T-helper 1 cell (primary cell): ENCODE measurements around the gene TRABD2B.

Experiments used
- DNase-seq, 5 donors: peaks; one replicate each; pipeline ENCODE4 v3.0.0-alpha.2; 2012 to 2020

The TRABD2B gene

DNA sequence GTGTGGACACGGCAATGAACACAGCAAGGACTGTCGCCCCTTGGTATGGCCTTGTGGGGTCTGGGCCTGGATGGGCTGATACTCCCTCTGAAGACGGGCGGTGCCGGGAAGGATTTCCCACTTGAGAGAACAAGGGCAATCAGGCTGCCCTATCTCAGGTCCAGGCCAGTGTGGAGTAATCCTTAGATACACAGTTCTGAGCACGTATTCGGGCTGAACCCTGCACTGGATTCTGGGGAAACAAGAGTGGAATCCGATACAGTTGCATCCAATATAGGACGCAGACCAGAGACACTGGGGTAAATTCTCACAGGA, 177.7 kb downstream of the TRABD2B start:
- no peak for DNase-seq

DNA sequence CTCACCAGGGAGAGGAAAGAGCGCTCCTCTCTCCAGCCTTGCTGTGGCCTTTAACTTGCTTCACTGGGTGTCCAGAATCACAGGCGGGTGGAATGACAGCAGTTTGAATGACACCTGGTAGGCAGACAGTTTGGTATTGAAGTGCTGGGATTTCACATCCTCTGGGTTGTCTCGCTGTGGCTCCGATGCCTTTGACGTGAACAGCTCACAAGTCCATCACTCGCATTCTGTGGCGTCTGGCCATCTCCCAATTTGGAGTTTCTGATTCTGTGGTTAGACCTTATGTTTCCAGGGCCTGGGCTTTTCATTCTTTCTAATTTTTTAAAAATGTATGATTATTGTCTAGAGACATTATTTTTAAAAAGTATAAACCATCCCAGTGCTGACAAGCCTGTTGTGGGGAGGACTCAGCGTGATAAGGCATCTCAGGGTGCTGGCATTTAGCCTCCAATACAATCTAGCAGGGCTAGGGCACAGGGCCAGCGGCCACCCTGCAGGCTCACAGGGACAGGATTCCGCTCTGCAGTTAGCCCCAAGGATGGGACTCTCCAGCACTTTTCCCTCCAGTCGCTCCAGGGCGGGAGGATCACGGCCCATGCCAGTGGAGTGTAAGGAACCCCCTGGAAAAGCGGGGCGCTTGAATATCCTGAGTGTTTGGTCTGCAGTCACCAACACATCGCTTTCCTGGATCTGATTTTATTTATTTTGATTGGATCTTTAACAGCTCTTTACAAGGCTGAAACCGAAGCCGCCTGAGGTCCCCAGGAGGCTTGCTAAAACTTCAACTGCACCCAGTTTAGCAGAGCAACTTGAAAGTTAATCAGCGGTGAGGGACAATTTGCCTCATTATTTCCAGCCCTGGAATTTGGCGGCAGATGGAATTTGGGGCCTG, 178.3 kb downstream of the TRABD2B start:
- DNase-seq = no peak

DNA sequence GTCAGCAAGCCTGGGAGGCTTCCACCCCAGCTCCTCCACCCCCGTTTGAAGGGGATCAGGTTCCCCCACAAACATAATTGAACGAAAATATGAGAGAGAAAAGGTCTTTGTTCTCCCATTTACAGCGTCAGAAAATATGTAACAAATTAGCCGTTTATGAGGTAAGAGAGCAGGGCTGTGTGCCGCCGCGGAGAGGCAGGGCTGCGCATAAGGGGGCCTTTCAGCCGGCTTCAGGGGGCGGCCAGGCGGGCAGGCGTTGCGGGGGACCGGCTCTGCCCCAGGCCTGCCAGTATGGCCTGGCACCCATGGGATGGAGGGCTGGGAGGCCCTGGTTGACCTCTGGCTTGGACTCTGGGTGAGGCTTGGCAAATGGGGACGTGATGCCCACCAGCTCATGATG, 179.3 kb downstream of the TRABD2B start:
- DNase-seq = no peak

DNA sequence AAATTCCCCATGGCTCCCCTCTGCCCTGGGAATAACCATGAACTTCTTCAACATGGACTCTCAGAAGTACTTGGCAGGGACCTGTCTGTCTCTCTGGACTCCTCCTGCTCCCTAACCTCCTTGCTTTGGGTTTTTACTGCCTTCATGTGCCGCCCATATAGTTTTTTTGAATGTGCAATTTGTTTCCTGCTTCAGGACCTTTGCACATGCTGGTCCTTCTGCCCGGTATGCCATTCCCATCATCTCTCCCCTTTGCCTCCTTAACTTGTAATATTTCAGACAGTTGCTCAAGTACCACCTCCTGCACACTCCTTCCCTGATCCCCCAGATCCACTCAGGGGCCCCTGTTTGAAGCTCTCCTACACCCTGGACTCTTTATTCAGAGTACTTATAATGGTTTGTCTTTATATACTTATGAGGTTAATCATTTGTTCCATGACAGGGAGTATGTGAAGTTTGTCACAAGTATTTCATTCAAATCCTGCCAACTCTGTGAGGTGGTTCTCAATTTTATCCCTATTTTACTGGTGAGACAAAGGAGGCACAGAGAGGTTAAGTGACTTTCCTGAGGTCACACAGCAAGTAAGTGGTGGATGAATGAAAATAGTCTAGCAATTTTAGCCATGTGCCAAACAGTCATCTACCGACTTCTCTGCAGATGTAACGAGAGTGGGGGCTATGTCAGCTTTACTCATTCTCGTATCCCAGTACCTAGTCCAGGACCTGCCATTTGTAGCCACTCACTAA, 180.7 kb downstream of the TRABD2B start:
- no peak for DNase-seq

DNA sequence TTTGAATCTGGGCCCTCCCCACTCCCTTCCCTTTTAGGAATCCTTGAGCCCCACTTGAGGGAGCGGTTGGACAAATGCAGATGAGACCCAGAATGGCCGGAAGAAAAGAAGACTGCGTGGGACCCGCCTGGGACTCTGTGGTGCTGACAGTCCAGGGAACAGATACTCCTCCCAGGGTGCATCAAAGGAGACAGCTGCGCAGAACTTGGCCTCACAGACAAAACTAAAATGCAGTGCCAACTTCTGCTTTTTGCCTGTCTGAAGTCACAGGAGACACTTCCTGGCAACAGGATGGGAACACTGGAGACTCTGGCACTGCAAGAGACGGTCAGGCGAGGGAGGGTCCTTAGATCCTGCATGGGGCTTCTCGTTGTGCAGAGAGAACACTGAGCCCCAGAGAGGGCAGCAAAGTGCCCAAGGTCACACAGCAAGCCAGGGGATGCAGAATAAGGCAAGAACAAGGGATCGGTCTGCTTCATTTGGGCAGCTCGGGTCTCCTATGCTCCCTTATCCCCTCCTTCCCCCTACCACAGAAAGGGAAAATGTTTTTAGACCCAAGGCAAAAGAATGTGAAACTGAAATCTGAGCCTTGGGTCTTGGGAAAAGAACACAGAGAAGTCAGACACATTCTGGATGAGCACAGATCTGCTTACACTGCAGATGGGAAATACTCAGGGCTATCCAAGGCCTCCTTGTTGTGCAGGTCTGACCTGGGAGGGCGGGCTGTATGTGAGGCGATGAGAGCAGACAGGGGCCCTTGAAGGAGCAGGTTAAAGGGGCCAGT, 182.4 kb downstream of the TRABD2B start:
- no peak for DNase-seq

DNA sequence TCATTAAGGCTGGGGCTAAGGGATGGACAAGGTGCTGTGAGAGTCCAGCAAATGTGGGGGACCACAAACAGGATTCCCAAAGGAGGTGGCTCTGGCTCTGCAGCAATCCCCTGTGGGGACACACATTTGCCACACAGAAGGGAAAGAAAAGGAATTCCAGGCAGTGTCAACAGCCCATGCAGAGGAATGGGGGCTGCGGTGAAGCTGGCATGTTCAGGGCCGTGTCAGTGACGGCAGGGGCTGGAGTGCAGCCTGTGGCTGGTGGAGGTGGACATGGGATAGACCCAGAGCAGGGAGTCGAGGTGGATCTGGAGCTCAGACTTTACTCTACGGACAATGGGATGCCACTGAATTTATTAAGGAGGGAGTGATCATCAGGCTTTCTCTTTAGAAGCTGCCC, 183.2 kb downstream of the TRABD2B start:
- no peak for DNase-seq

DNA sequence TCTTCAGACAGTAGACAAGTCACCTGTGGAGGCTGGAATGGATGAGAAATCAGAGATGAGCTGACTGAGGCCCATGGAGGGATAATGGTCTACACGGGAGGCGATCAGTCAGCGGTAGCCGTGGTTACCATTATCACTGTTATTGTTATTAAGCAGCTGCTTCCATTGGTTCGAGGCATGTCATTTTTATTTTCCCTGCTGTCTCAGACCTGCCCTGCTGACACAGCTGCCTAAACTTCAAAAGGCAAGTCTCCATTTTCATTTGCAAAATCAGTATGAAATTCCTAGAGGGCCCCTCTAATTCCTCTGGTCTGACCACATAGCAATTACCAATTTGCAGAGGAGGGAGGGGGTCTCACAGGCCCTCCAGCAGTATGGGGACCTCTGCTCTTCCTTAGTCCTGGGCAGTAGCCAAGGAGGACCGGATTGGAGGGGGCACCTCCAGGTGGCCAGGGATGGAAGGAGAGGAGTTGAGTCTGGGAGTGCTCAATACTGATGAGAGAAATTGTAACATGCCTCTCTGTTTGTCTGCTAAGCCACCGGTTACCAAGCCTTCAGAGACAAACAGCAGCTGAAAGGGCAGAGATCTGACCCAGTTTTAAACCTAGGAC, 184.2 kb downstream of the TRABD2B start:
- DNase-seq = no peak

DNA sequence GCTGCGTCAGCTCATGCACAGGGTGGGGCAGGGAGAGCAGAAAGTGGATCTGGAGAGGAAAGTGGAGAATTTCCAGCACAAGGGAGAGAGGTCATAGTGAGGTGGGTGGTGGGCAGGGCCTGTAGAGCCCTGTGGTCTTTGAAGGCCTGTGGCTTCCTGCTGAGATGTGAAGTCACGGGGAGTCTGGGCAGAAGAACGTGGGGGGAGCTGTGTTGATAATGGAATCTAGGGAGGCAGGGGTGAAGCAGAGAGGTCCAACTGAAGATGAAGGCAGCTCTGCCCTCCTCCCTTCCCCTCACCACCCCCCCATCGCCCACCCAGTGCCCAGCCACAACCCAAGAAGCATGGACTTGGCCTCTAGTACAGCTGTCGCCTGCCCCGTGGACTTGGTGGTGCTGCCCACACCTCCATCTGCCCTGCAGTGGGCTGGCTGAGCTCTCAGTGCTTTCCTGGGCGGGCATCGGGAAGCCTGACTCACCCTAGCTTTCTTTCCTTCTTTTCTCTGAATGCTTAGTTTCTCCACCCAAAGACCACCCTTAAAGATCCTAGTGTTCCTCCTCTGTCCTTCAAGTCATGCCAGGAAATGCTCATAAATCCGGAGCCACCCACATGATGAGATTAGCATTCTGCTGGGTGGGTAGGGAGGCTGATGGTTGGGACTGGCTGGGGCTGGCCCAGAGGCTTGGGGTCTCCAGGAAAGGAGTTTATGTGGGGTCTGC, 186.1 kb downstream of the TRABD2B start:
- DNase-seq = no peak

DNA sequence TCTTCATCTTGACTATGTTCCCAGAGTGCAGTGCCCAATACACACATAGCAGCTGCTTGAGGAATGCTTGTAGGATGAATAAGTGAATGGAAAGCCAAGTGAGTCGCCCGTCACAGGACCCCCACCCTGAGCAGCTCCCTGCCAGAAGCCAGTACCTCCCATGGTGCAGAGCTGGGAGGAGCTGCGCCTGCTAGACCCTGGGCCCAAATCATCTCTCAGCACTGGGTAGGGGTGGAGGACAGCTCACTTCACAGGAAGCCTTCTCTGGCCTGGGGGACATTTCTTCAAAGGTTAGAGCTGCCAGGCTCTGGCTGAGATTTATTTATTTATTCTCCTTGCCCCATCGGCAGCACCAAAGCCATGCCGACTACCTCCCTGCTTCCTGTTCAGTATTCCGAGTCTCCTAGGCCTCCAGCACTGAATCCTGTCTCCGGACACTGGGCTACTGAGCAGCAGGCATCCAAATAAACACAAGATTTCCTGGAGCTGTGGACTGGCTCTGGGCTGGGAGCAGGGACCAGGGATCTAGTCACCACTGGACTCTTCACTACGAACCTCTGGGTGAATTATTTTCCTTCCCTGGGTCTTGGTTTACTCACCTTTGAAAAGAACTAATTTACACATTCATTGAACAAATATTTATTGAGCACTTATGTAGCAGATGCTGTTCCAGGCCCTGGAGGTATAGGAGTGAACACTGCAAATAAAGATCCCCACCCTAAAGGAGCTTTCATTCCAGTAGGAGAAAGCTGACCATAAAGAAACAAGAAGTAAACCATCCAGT, 187.7 kb downstream of the TRABD2B start:
- no peak for DNase-seq

DNA sequence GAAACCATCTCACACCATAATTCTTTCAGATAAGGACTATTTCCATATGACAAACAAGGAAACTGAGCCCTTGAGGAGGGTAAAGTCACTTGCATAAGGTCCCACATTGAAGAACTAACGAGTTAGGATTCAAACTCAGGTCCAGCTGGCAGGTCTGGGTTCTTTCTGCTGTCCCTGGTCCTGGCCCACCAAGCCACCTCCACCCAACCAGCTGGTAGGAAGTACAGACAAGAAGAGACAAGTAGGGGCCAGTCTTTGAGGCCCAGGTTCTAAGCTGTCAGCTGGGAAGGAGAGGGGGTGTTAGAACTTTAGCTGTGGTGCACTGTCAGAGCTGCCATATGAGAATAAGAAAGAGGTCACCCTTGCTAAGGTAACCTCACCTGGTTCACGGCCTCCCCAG, 188.6 kb downstream of the TRABD2B start:
- DNase-seq = no peak

DNA sequence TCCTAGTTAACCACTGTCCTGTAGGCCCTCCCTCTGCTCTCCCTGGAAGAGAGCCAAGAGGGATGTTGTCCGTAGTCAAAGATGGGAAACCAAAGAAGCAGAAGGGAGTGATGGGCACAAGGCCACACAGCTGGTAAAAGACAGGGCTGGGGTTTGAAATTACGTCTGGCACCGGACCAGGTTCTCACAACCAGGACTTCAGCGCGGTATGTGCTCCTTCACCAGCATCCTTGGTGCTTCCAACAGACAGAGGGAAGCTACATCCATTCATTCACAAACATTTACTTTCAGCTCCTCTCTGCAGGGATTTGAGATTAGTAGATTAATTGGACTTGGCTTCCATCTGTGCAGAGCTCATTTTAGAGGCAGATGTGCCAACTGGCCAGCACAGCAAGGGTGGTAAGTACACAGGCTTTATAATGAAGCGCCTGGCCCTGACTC, 191.2 kb downstream of the TRABD2B start:
- DNase-seq = no peak

DNA sequence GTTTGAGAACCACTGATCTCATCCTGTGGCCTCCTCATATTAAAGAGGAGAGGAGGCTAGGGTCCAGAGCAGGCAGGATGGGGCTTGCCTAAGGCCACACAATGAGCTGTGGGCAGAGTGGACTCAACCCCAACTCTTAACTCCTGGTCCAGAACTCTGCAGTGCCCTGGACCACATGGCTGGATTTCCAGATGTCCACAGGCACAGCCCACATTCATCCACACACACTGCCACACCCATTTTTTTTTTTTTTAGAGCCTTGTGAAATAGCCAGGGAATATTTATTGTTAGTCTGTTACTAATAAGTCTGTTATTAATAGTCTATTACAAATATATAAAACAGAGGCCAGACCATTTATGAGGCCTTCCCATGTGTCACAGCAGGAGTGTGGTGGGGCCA, 192.2 kb downstream of the TRABD2B start:
- no peak for DNase-seq

DNA sequence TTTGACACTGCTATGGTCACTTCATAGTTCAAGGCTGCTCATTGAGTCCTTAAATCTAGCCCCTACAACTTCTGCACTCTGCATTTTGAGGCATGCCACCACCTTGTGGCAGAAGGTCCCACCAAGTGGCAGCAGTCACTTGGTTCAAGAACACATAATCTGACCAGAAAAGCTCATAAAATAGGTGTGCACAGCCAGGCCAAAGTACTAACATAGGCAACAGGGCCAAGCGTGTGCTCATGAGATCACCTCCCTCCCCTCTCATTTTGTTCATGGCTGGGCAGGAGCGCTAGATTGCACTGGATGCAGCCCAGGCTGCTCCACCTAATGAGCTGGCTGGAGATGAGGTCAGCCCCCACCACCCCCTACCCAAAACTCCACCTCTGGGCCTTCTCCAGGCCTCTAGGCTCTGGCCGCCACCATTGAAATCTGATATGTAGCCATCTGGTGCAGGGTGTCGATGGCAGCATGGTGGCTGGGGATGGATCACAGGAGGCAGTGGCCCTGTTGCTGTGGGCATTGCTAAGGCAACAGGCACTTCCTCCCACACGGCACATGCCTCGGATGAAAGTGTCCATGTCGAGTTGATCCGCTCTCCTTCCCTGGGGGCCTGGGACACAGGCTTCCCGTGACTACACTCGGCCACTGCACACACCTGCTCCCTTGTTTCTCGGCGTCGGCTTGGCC, 193.2 kb downstream of the TRABD2B start:
- no peak for DNase-seq

DNA sequence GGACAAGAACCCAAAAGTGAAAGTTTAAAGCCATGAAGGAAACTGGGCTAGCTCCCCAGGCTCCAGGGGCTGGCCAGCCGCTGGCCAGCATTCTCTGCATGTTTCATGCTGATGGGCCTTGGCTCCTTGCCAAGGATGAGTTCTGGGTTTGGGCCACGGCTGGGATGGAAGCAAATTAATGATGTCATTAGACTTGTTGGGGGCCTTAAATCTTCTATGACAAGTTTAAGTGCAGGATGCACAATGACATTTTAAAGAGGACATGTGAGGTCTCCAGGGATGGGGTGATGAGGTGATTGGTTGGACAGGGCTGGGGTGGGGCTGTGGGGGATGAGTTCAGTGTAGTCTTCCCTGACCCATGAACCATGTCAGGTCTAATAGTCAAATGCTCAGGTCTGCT, 199.6 kb downstream of the TRABD2B start:
- DNase-seq = no peak

DNA sequence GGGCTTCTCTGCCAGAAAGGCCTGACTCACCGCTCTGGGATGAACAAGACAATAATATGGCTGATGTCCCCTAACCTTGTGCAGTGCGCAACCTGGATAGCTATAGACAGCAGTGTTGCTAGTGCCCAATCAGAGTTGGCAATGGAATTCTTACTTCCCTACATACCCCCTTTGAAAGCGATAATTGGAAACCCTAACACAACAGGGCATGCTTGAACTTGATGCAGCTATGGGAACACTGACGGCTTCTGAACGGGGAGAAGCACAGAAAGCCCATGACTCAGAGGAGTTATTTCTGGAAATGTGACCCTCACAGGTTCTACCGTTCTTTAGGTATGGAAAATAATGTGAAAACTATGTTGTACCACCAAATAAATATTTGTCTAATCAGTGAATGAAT, 200.6 kb downstream of the TRABD2B start:
- no peak for DNase-seq

DNA sequence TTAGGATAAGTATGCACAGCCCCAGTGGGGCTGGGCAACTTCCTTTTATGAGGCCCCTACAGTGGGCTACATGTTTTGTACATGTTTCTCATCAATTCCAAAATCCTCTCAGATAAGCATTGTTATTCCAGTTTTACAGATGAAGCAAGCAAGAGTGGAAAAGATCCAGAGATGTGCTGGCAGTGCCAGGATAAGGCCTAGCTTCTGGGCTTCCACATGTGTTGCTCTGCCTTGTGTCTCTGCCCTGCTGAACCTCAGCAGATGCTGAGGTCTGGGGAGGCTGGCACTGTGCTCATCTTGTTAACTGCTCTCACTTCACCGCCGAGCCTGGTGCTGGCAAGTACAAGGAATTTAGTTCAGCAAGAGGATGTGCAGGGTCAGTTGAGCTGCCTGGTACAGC, 202.1 kb downstream of the TRABD2B start:
- DNase-seq = no peak

DNA sequence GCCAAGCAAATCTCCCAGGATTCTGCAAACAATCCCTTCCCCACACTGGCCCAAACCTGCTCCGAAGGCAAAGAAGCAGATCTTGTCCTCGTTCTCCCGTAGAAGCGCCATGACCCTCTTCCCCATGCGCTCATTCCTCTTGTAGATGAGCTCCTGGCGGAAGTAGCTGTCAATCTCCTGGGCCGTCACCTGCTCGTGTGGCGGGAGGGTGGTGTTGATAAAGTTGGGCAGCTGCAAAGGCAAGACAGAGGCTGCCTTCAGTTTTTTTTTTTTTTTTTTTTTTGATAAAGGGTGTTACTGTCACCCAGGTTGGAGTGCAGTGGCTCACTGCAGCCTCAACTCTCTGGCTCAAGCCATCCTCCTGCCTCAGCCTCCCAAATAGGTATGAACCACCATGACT, 202.7 kb downstream of the TRABD2B start:
- no peak for DNase-seq

DNA sequence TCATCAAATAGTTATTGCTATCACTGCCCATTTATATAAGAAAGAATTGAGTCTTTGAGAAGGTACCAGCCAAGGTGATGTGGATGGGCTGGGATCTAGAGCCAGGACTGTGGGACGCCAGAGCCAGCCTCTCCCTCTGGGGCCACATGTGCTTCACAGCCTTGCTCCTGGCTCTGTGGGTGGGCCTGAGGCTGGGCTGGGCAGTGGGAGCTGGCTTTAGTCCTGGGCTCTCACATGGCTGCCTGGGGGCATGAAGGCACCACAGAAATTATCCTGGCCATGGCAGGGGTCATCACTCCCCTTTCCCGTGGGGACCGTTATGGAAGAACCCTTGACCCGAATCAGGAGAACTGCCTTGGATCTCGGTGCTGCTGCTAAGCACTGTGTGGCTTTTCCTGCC, 203.1 kb downstream of the TRABD2B start:
- no peak for DNase-seq

DNA sequence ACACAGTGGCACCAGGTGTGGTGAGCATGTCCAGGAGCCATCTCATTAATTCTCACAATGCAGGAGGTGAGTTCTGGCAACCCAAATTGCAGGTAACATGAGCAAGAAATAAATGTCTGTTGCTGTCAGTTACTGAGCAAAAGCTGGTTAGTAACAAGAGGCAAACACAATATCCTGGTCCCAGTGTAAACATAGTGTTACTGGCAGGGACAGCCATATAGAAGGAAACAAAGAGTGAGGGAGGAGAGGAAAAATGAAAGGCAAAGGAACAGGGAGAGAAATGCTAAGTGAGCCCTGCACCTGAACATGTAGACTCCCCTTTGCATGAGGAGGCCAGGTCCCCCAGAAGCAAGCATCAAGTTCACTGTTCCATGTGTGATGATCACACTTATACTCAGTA, 203.6 kb downstream of the TRABD2B start:
- DNase-seq = no peak

DNA sequence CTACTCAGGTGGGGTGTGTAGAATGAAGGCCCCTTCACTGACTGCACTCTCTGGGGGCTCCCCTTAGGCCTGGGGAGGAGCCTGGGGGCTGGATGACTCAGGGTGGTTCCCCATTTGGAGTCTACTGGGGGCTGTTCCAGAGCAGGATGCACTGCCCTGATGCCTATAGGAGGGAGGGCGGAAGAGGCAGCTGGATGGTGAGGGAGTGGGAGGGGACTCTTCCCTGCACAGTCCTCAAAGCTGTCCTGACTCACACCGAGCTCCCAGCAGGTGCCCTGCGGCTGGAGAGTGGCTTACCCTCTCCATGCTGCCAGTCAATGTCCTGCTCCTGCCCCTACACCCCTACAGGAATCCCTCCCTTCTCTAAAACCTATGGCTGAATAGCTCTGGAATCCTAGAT, 204.4 kb downstream of the TRABD2B start:
- no peak for DNase-seq
